GM23248 (cell line): Measurements from ENCODE around the gene ERN1. TPM values are rescaled to one million over a fixed set of nuclear protein-coding genes. Genes with fewer than 3 reads are reported as not detected.

ENCODE experiments used
- DNase-seq: peaks from one replicate; pipeline ENCODE4 v3.0.0-alpha.2; 2015
- H2AFZ ChIP-seq: fragments of 200-600 bp; sonication (generic); 2 replicates; pipeline ENCODE4 v1.6.1; 2016; ENCODE audit warnings: antibody characterized with exemption
- H3F3A ChIP-seq: fragments of 200-600 bp; sonication (generic); 2 replicates; pipeline ENCODE4 v1.6.1; 2016; ENCODE audit warnings: mild to moderate bottlenecking, antibody characterized with exemption, mixed run types; ENCODE audit not compliant: insufficient read depth
- H3K27ac ChIP-seq: fragments of 200-600 bp; sonication (generic); 2 replicates; pipeline ENCODE4 v1.5.1; 2016; ENCODE audit warnings: mild to moderate bottlenecking
- H3K27me3 ChIP-seq: fragments of 200-600 bp; sonication (generic); replicated peaks from 2 replicates; pipeline ENCODE4 v1.6.1; 2016; ENCODE audit warnings: mild to moderate bottlenecking; ENCODE audit not compliant: insufficient read depth
- H3K36me3 ChIP-seq: fragments of 200-600 bp; sonication (generic); 2 replicates; pipeline ENCODE4 v1.6.1; 2016; ENCODE audit warnings: low read depth, mild to moderate bottlenecking
- H3K4me1 ChIP-seq: fragments of 200-600 bp; sonication (generic); 2 replicates; pipeline ENCODE4 v1.6.1; 2016; ENCODE audit warnings: mild to moderate bottlenecking; ENCODE audit not compliant: insufficient read depth
- H3K4me2 ChIP-seq: fragments of 200-600 bp; sonication (generic); one replicate; pipeline ENCODE4 v1.6.1; 2016; ENCODE audit warnings: mild to moderate bottlenecking; ENCODE audit not compliant: unreplicated experiment
- H3K4me3 ChIP-seq: fragments of 200-600 bp; sonication (generic); 2 replicates; pipeline ENCODE4 v1.5.1; 2016; ENCODE audit warnings: mild to moderate bottlenecking
- H3K79me2 ChIP-seq: fragments of 200-600 bp; sonication (generic); 2 replicates; pipeline ENCODE4 v1.6.1; 2016; ENCODE audit warnings: mild to moderate bottlenecking; ENCODE audit not compliant: insufficient read depth
- H3K9ac ChIP-seq: fragments of 200-600 bp; sonication (generic); 2 replicates; pipeline ENCODE4 v1.6.1; 2016; ENCODE audit warnings: mild to moderate bottlenecking
- H3K9me2 ChIP-seq: fragments of 200-600 bp; sonication (generic); 2 replicates; pipeline ENCODE4 v1.6.1; 2016; ENCODE audit warnings: mixed run types, mild to moderate bottlenecking, moderate library complexity; ENCODE audit not compliant: insufficient read depth
- H3K9me3 ChIP-seq: fragments of 200-600 bp; sonication (generic); one replicate; pipeline ENCODE4 v1.6.1; 2017; ENCODE audit warnings: low read depth
- H4K20me1 ChIP-seq: fragments of 200-600 bp; sonication (generic); 2 replicates; pipeline ENCODE4 v1.6.0; 2016; ENCODE audit not compliant: insufficient read depth
- EZH2 ChIP-seq: fragments of 200-600 bp; sonication (generic); IDR thresholded peaks from 2 replicates; pipeline ENCODE4 v1.6.1; 2018; ENCODE audit warnings: antibody characterized with exemption, mild to moderate bottlenecking; ENCODE audit not compliant: insufficient read depth, poor library complexity, severe bottlenecking
- EZH2phosphoT487 ChIP-seq: fragments of 200-600 bp; sonication (generic); IDR thresholded peaks from 2 replicates; pipeline ENCODE4 v1.6.1; 2018; ENCODE audit warnings: antibody characterized with exemption, moderate library complexity, mild to moderate bottlenecking, low read depth; ENCODE audit not compliant: insufficient read depth
- WGBS, 2 experiments: methylation state at CpG; one replicate each; pipeline ENCODE4 v1.1.6; 2015 to 2017; ENCODE audit warnings: low lambda C conversion rate in 2 of 2, low coverage in 1 of 2; ENCODE audit errors: missing lambda C conversion rate in 2 of 2; 5-methylcytosine and 5-hydroxymethylcytosine counted together
- in situ Hi-C: fragments of 300-500 bp; cut with MboI; formaldehyde crosslinking; loops from 2 replicates; pipeline ENCODE4 v1.15.0; 2020
- polyA plus RNA-seq: library from polyadenylated mRNA; unstranded; fragments of >200 nt; fragmentation: Nextera tagmentation; extraction: Ambion mirVana; gene quantifications from 2 replicates; pipeline ENCODE4 v1.2.1, GENCODE V29; 2016
- total RNA-seq: library from RNA; depleted of rRNA; stranded (reverse); fragments of >200 nt; shearing (Covaris generic); gene quantifications from 2 replicates; pipeline ENCODE4 v1.2.3, GENCODE V29; 2014

ERN1 gene
- total and polyA plus RNA-seq, 2 experiments from 2014 or later, result 5.8 to 9.9 TPM

- H3K9me3 ChIP-seq, result no peaks in the 10 kb centered on the region
- no peak for TF ChIP-seq EZH2
- TF ChIP-seq EZH2phosphoT487, result no peak
- peaks cover 25% of the 10 kb centered on the region for H3F3A ChIP-seq
- no peaks in the 10 kb centered on the region for H3K9me2 ChIP-seq
- H3K27ac ChIP-seq, result no peak overlapping the region
- peaks cover 11% of the 10 kb centered on the region; the same call in 1 of the 2 replicates for H3K36me3 ChIP-seq
- in situ Hi-C loops, result no loop called here
- no peaks in the 10 kb centered on the region for H4K20me1 ChIP-seq
- no peaks in the 10 kb centered on the region for H3K4me1 ChIP-seq
- H3K4me2 ChIP-seq, result no peak overlapping the region
- 68 to 72% methylated on average over 4 of the region's 4 CpGs for WGBS, 2 experiments
- H3K4me3 ChIP-seq, result no peak overlapping the region
- DNase-seq, result no peak
- H3K27me3 ChIP-seq, result no peaks in the 10 kb centered on the region
- no peaks in the 10 kb centered on the region for H3K79me2 ChIP-seq
- H3K9ac ChIP-seq, result no peak overlapping the region
- no peak overlapping the region for H2AFZ ChIP-seq
Measured at GRCh38 chr17:64154313-64154695, 24.4 kb upstream of the ERN1 start.

- peaks cover 30% of the 10 kb centered on the region for H3F3A ChIP-seq
- H3K4me3 ChIP-seq, result no peak overlapping the region
- H3K4me1 ChIP-seq, result no peaks in the 10 kb centered on the region
- no peak overlapping the region for H3K27ac ChIP-seq
- H3K4me2 ChIP-seq, result no peak overlapping the region
- TF ChIP-seq EZH2 (no peak), EZH2phosphoT487 (no peak)
- in situ Hi-C loops, result no loop called here
- no peaks in the 10 kb centered on the region for H3K9me2 ChIP-seq
- no peaks in the 10 kb centered on the region for H4K20me1 ChIP-seq
- no peak for DNase-seq
- no peaks in the 10 kb centered on the region for H3K27me3 ChIP-seq
- H3K9ac ChIP-seq, result no peak overlapping the region
- H3K36me3 ChIP-seq, result peaks cover 9% of the 10 kb centered on the region; the same call in 1 of the 2 replicates
- no peaks in the 10 kb centered on the region for H3K9me3 ChIP-seq
- 90 to 95% methylated on average over 3 of the region's 3 CpGs for WGBS, 2 experiments
- no peak overlapping the region for H2AFZ ChIP-seq
- H3K79me2 ChIP-seq, result no peaks in the 10 kb centered on the region
Measured at GRCh38 chr17:64153565-64154312, 23.8 kb upstream of the ERN1 start.

- no peak for TF ChIP-seq EZH2phosphoT487
- no peak for TF ChIP-seq EZH2
- Histone ChIP-seq H3K36me3 (0 out of 2 replicates have a peak, but pooled peaks cover 7% of the 10 kb centered on the region), H3K4me3 (no peak overlapping the region), H3K9ac (no peak overlapping the region), H3K9me3 (no peaks in the 10 kb centered on the region), H3F3A (peaks cover 42% of the 10 kb centered on the region), H3K9me2 (no peaks in the 10 kb centered on the region), H4K20me1 (no peaks in the 10 kb centered on the region), H3K4me2 (no peak overlapping the region), H3K79me2 (no peaks in the 10 kb centered on the region), H2AFZ (no peak overlapping the region), H3K27me3 (no peaks in the 10 kb centered on the region), H3K27ac (no peak overlapping the region), H3K4me1 (no peaks in the 10 kb centered on the region)
- in situ Hi-C loops, result no loop called here
- 95 to 96% methylated on average over 7 of the region's 7 CpGs for WGBS, 2 experiments
- DNase-seq, result no peak
Measured at GRCh38 chr17:64152428-64153125, 22.6 kb upstream of the ERN1 start.

- Histone ChIP-seq H4K20me1 (no peaks in the 10 kb centered on the region), H2AFZ (no peak overlapping the region), H3K4me2 (no peak overlapping the region), H3K9me3 (no peaks in the 10 kb centered on the region), H3K79me2 (peaks cover 7% of the 10 kb centered on the region), H3K27me3 (no peaks in the 10 kb centered on the region), H3K4me3 (no peak overlapping the region), H3K36me3 (0 out of 2 replicates have a peak, but pooled peaks cover 7% of the 10 kb centered on the region), H3F3A (peaks cover 57% of the 10 kb centered on the region), H3K27ac (peak overlapping the region; percentile 45; the same call in 1 of the 2 replicates), H3K4me1 (peaks cover 11% of the 10 kb centered on the region), H3K9ac (no peak overlapping the region), H3K9me2 (no peaks in the 10 kb centered on the region)
- 98 to 100% methylated on average over 1 of the region's 1 CpG for WGBS, 2 experiments
- no peak for DNase-seq
- in situ Hi-C loops, result no loop called here
- TF ChIP-seq EZH2phosphoT487, result no peak
- TF ChIP-seq EZH2, result no peak
Measured at GRCh38 chr17:64151016-64151368, 21.0 kb upstream of the ERN1 start.
